OCI-LY3 (cell line): ENCODE measurements around the gene SOD3.

Source experiments
- EZH2phosphoT487 ChIP-seq: fragments of 200-600 bp; shearing (Covaris generic); IDR thresholded peaks from 2 replicates; pipeline ENCODE4 v1.6.1; 2018; ENCODE audit warnings: antibody characterized with exemption, mixed run types, low read depth
- TF ChIP-seq, protein P1 (sequence below): fragments of 200-600, 300-600 bp; sonication (generic); IDR thresholded peaks from 2 replicates; pipeline ENCODE4 v1.5.1; 2014; ENCODE audit warnings: antibody characterized with exemption, low read length, low read depth

GRCh38 chr4:24810871-24811631 is 15.7 kb downstream of the SOD3 start:
- TF ChIP-seq, protein P1, sequence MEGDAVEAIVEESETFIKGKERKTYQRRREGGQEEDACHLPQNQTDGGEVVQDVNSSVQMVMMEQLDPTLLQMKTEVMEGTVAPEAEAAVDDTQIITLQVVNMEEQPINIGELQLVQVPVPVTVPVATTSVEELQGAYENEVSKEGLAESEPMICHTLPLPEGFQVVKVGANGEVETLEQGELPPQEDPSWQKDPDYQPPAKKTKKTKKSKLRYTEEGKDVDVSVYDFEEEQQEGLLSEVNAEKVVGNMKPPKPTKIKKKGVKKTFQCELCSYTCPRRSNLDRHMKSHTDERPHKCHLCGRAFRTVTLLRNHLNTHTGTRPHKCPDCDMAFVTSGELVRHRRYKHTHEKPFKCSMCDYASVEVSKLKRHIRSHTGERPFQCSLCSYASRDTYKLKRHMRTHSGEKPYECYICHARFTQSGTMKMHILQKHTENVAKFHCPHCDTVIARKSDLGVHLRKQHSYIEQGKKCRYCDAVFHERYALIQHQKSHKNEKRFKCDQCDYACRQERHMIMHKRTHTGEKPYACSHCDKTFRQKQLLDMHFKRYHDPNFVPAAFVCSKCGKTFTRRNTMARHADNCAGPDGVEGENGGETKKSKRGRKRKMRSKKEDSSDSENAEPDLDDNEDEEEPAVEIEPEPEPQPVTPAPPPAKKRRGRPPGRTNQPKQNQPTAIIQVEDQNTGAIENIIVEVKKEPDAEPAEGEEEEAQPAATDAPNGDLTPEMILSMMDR: no peak
- TF ChIP-seq EZH2phosphoT487: no peak
